Adrenal gland (tissue), 12 donors: ENCODE measurements around the gene IFT25. TPM values are rescaled to one million over a fixed set of nuclear protein-coding genes. Genes with fewer than 3 reads are reported as not detected.

Experiments used
- DNase-seq, 7 donors: peaks; one replicate each; pipeline ENCODE4 v3.0.0-alpha.2; 2019 to 2020
- H3K27ac ChIP-seq, 5 donors: fragments of 200-600 bp; sonication (generic) in 4 of 5; 1 replicate in 3 of 5; 2 replicates in 2 of 5; pipeline versions ENCODE4 v1.5.1 to v1.8.0; 2016 to 2020; ENCODE audit warnings: mild to moderate bottlenecking in 1 of 5
- H3K27me3 ChIP-seq: fragments of 200-600 bp; 2 replicates; pipeline ENCODE4 v1.8.0; 2021
- H3K36me3 ChIP-seq, 2 donors: fragments of 200-600 bp; replicated peaks in 1 of 2; 1 replicate in 1 of 2; 2 replicates in 1 of 2; pipeline versions ENCODE4 v1.5.1 to v1.8.0; 2018 to 2022
- H3K4me1 ChIP-seq, 2 donors: fragments of 200-600 bp; replicated peaks in 1 of 2; 1 replicate in 1 of 2; 2 replicates in 1 of 2; pipeline versions ENCODE4 v1.5.1 to v1.8.0; 2018 to 2021
- H3K4me3 ChIP-seq, 4 donors: fragments of 200-600 bp; sonication (generic) in 3 of 4; one replicate each; pipeline ENCODE4 v1.5.1; 2016 to 2018
- H3K9me3 ChIP-seq, 3 donors: fragments of 200-600 bp; sonication (generic) in 1 of 3; replicated peaks in 1 of 3; 1 replicate in 2 of 3; 2 replicates in 1 of 3; pipeline versions ENCODE4 v1.5.1 to v1.8.0; 2016 to 2021
- CTCF ChIP-seq, 6 experiments: fragments of 450-650 bp in 4 of 6; fragments of 200-600 bp in 2 of 6; sonication (generic) in 1 of 6; IDR thresholded peaks; 1 replicate in 5 of 6; 2 replicates in 1 of 6; pipeline versions ENCODE4 v1.5.1 to v1.8.0; 2016 to 2021; ENCODE audit warnings: antibody characterized with exemption in 6 of 6, mild to moderate bottlenecking in 2 of 6, moderate library complexity in 1 of 6
- POLR2A ChIP-seq, 2 donors: fragments of 450-650 bp; IDR thresholded peaks; one replicate each; pipeline ENCODE4 v1.6.1; 2017; ENCODE audit warnings: antibody characterized with exemption in 2 of 2, mild to moderate bottlenecking in 2 of 2, moderate library complexity in 1 of 2
- whole genome bisulfite sequencing, 4 donors: extraction: QIAGEN DNeasy Blood & Tissue Kit in 2 of 4; methylation state at CpG; one replicate each; pipeline versions ENCODE4 v1.1.5 to v1.1.7; 2013 to 2017; 5-methylcytosine and 5-hydroxymethylcytosine counted together
- intact Hi-C, 2 donors: fragments of 100-400 bp; cut with DNase I; formaldehyde crosslinking; loops; one replicate each; pipeline versions ENCODE4 v1.14.1 to v1.15.0; 2022 to 2023
- polyA plus RNA-seq, 3 donors: library from polyadenylated mRNA; stranded (reverse); fragments of 200-250 nt in 2 of 3; fragments of 350-450 nt in 1 of 3; fragmentation: Illumina TruSeq in 1 of 3; extraction: RNeasy Lipid Tissue Mini Kit (QIAGEN cat#74804) in 1 of 3; gene quantifications; one replicate each; pipeline ENCODE4 v1.2.3, GENCODE V29; 2013 to 2014
- total RNA-seq, 9 donors: library from RNA; depleted of rRNA in 4 of 9; stranded (reverse); fragments of >200 nt in 4 of 9; fragments of 120-200 nt in 1 of 9; fragmentation: NEBNext Ultra II Directional in 1 of 9; extraction: Animal tissue kit (Norgen Biotek cat#: 25700) in 1 of 9; gene quantifications; one replicate each; pipeline versions ENCODE4 v1.1.0 to v1.2.4, GENCODE V29; 2013 to 2023
- donor health status: healthy with polysubstance abuse.
- donor health status: Bipolar disorder and iron deficiency.
- donor health status: DM: yes; HTN: yes; CAD: no.
- donor health status: DM: no; HTN: no; CAD: no.
- donor health status: DM: no; HTN: no; CAD: no.
- donor health status: DM: yes; HTN: yes; CAD: no.

IFT25 gene
- total and polyA plus RNA-seq, 12 donors = 7.2 to 53.1 (median 29.1) TPM

GRCh38 chr1:53871773-53872484 lies 73.6 kb downstream of the IFT25 start:
- Histone ChIP-seq H3K27me3 (no peaks in the 10 kb centered on the region), H3K9me3 (no peaks in the 10 kb centered on the region), H3K4me1 (no peaks in the 10 kb centered on the region), H3K4me3 (no peak overlapping the region), H3K27ac (no peak overlapping the region), H3K36me3 (peaks cover 0 to 44% of the 10 kb centered on the region in 2 donors)
- TF ChIP-seq POLR2A (IDR thresholded peaks at IDR 0.05) = no peak
- no peak for TF ChIP-seq CTCF (IDR thresholded peaks at IDR 0.05)
- WGBS, 4 donors = 69 to 90% (median 78%) methylated on average over 5 of the region's 5 CpGs
- no peak for DNase-seq
- intact Hi-C loops = loop anchor here in 1 of 2 donors (10.0 kb wide), 1 partner anchor 163 kb away; no protein-coding TSS in a partner anchor

Other genes with a start within 250 kb of the IFT25 start
- under 1 TPM in 4 of 9 donors, not detected in 5; 0.10 to 0.35 (median 0.14) TPM for gene GLIS1, start 206.5 kb downstream of the IFT25 start, total RNA-seq
- under 1 TPM in 2 of 3 donors, not detected in 1; 0.08 to 0.37 TPM for gene GLIS1, start 206.5 kb downstream of the IFT25 start, polyA plus RNA-seq
- 10 to 100 TPM in 7 of 9 donors, 1 to 10 TPM in 2; 8.2 to 21.9 (median 10.5) TPM for gene NDC1, start 107.4 kb downstream of the IFT25 start, total RNA-seq
- 10 to 100 TPM in 1 of 3 donors, 1 to 10 TPM in 2; 2.9 to 12.7 (median 3.0) TPM for gene NDC1, start 107.4 kb downstream of the IFT25 start, polyA plus RNA-seq
- gene YIPF1, start 55.9 kb downstream of the IFT25 start, total RNA-seq = 10 to 100 TPM; 24.8 to 59.5 (median 40.0) TPM
- 10 to 100 TPM; 22.2 to 55.2 (median 23.1) TPM for gene YIPF1, start 55.9 kb downstream of the IFT25 start, polyA plus RNA-seq
- 1 to 10 TPM in 1 of 9 donors, under 1 TPM in 2, not detected in 6; 0.11 to 1.5 (median 0.19) TPM for gene DIO1, start 51.5 kb downstream of the IFT25 start, total RNA-seq
- gene DIO1, start 51.5 kb downstream of the IFT25 start, polyA plus RNA-seq = under 1 TPM in 2 of 3 donors, not detected in 1; 0.03 to 0.11 TPM
- 10 to 100 TPM; 20.4 to 43.4 (median 32.9) TPM for gene LRRC42, start 651 bp upstream of the IFT25 start, total RNA-seq
- gene LRRC42, start 651 bp upstream of the IFT25 start, polyA plus RNA-seq = 10 to 100 TPM; 15.2 to 36.6 (median 18.6) TPM
- gene LDLRAD1, start 72.5 kb upstream of the IFT25 start, total RNA-seq = 1 to 10 TPM in 5 of 9 donors, under 1 TPM in 3, not detected in 1; 0.39 to 8.8 (median 2.2) TPM
- gene LDLRAD1, start 72.5 kb upstream of the IFT25 start, polyA plus RNA-seq = 1 to 10 TPM in 1 of 3 donors, under 1 TPM in 2; 0.32 to 1.3 (median 0.54) TPM
- 100 to 1,000 TPM; 351 to 736 (median 589) TPM for gene TMEM59, start 107.5 kb upstream of the IFT25 start, total RNA-seq
- gene TMEM59, start 107.5 kb upstream of the IFT25 start, polyA plus RNA-seq = 100 to 1,000 TPM in 2 of 3 donors, 10 to 100 TPM in 1; 96.8 to 489 (median 131) TPM
- 10 to 100 TPM in 1 of 9 donors, 1 to 10 TPM in 8; 2.3 to 12.5 (median 6.4) TPM for gene TCEANC2, start 107.9 kb upstream of the IFT25 start, total RNA-seq
- gene TCEANC2, start 107.9 kb upstream of the IFT25 start, polyA plus RNA-seq = 1 to 10 TPM; 1.3 to 6.0 (median 2.8) TPM
- under 1 TPM in 4 of 9 donors, not detected in 5; 0.15 to 0.64 (median 0.26) TPM for gene CDCP2, start 207.3 kb upstream of the IFT25 start, total RNA-seq
- gene CDCP2, start 207.3 kb upstream of the IFT25 start, polyA plus RNA-seq = under 1 TPM in 1 of 3 donors, not detected in 2; 0.05 TPM